Thyroid gland (tissue), 4 donors: Measurements from ENCODE around the gene USP5.

ENCODE experiments used
- CTCF ChIP-seq, 6 experiments: fragments of 200-600 bp in 3 of 6; fragments of 450-650 bp in 3 of 6; sonication (generic) in 3 of 6; IDR thresholded peaks; one replicate each; pipeline ENCODE4 v1.5.1; 2016 to 2019; ENCODE audit warnings: antibody characterized with exemption in 6 of 6, mild to moderate bottlenecking in 2 of 6, inconsistent platforms in 1 of 6, moderate library complexity in 1 of 6
- POLR2A ChIP-seq, 2 donors: fragments of 450-650 bp; IDR thresholded peaks; one replicate each; pipeline ENCODE4 v1.6.1; 2017; ENCODE audit warnings: antibody characterized with exemption in 2 of 2, mild to moderate bottlenecking in 2 of 2, moderate library complexity in 1 of 2

- TF ChIP-seq POLR2A (IDR thresholded peaks at IDR 0.05) = no peak
- TF ChIP-seq CTCF (IDR thresholded peaks at IDR 0.05) = no peak
These were observed 33.7 kb upstream of the USP5 start for GRCh38 chr12:6818222-6818621.
